Activated CD4-positive, CD25-positive, alpha-beta regulatory T cell (primary cell): ENCODE results near the gene SLC9A9.

ENCODE experiments used
- DNase-seq, 4 experiments: peaks; one replicate each; lab custom pipeline; 2025; lab: John Stamatoyannopoulos, UW

The SLC9A9 gene

GRCh38 chr3:143356839-143357238 lies 491.4 kb downstream of the SLC9A9 start:
- DNase-seq, result no peak

GRCh38 chr3:143354342-143354741 lies 493.9 kb downstream of the SLC9A9 start:
- no peak for DNase-seq

- no peak for DNase-seq
Measured at GRCh38 chr3:143352850-143353550, 495.3 kb downstream of the SLC9A9 start.

- no peak for DNase-seq
Measured at GRCh38 chr3:143351895-143352608, 496.2 kb downstream of the SLC9A9 start.

GRCh38 chr3:143351354-143351753 lies 496.9 kb downstream of the SLC9A9 start:
- no peak for DNase-seq

- no peak for DNase-seq
Measured at GRCh38 chr3:143349455-143349854, 498.8 kb downstream of the SLC9A9 start.

GRCh38 chr3:143348486-143349327 lies 499.6 kb downstream of the SLC9A9 start:
- DNase-seq, result no peak

GRCh38 chr3:143344516-143345165 lies 503.6 kb downstream of the SLC9A9 start:
- DNase-seq, result no peak

- DNase-seq, result no peak
Measured at GRCh38 chr3:143343944-143344343, 504.3 kb downstream of the SLC9A9 start.

GRCh38 chr3:143343031-143343430 lies 505.2 kb downstream of the SLC9A9 start:
- DNase-seq, result no peak

GRCh38 chr3:143339451-143339850 lies 508.8 kb downstream of the SLC9A9 start:
- DNase-seq, result no peak

- no peak for DNase-seq
Measured at GRCh38 chr3:143337387-143337786, 510.9 kb downstream of the SLC9A9 start.

- DNase-seq, result no peak
Measured at GRCh38 chr3:143334231-143334630, 514.0 kb downstream of the SLC9A9 start.

GRCh38 chr3:143333367-143333766 lies 514.9 kb downstream of the SLC9A9 start:
- no peak for DNase-seq

GRCh38 chr3:143332026-143332425 lies 516.2 kb downstream of the SLC9A9 start:
- no peak for DNase-seq

- DNase-seq, result no peak
Measured at GRCh38 chr3:143331350-143331749, 516.9 kb downstream of the SLC9A9 start.

- DNase-seq, result no peak
Measured at GRCh38 chr3:143330296-143330868, 517.9 kb downstream of the SLC9A9 start.

GRCh38 chr3:143329567-143330211 lies 518.6 kb downstream of the SLC9A9 start:
- no peak for DNase-seq

GRCh38 chr3:143328451-143328850 lies 519.8 kb downstream of the SLC9A9 start:
- no peak for DNase-seq

GRCh38 chr3:143326983-143327778 lies 521.1 kb downstream of the SLC9A9 start:
- DNase-seq, result no peak
